SU-DHL-6 (cell line): ENCODE results near the gene UPK1A.

Experiments used
- EZH2phosphoT487 ChIP-seq: fragments of 200-600 bp; sonication (generic), shearing (Covaris generic); conservative IDR thresholded peaks from 2 replicates; pipeline ENCODE4 v1.6.1; 2018; ENCODE audit warnings: mild to moderate bottlenecking, antibody characterized with exemption, low read length, moderate library complexity, mixed read lengths
- TF ChIP-seq, protein P1 (sequence below): fragments of 200-600 bp; sonication (generic); IDR thresholded peaks from one replicate; pipeline ENCODE4 v1.5.1; 2017; ENCODE audit warnings: antibody characterized with exemption, mild to moderate bottlenecking, low read length, moderate library complexity; ENCODE audit not compliant: insufficient read depth, poor library complexity, severe bottlenecking

DNA sequence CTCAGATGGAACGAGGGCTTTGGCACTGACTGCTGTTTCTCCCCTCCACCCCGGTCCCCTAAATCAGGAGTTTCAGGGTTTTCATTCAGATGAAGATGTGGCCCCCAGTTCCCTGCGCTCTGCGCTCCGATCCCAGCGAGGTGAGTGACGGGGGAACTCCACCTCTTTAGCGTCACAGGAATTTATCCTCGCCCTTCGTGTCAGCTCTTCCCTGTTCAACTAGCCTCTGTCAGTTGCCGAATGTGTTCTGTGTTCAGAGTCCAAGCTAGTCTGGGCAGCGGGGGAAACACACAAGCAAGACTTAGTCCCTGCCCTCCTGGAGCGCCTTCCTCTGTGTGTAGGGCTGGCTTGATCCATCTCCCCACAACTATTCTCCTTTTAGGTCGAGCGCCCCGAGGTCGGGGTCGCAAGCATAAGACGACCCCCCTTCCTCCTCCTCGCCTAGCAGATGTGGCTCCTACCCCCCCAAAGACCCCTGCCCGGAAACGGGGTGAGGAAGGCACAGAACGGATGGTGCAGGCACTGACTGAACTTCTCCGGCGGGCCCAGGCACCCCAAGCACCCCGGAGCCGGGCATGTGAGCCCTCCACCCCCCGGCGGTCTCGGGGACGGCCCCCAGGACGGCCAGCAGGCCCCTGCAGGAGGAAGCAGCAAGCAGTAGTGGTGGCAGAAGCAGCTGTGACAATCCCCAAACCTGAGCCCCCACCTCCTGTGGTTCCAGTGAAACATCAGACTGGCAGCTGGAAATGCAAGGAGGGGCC, 53.3 kb downstream of the UPK1A start:
- TF ChIP-seq, protein P1, sequence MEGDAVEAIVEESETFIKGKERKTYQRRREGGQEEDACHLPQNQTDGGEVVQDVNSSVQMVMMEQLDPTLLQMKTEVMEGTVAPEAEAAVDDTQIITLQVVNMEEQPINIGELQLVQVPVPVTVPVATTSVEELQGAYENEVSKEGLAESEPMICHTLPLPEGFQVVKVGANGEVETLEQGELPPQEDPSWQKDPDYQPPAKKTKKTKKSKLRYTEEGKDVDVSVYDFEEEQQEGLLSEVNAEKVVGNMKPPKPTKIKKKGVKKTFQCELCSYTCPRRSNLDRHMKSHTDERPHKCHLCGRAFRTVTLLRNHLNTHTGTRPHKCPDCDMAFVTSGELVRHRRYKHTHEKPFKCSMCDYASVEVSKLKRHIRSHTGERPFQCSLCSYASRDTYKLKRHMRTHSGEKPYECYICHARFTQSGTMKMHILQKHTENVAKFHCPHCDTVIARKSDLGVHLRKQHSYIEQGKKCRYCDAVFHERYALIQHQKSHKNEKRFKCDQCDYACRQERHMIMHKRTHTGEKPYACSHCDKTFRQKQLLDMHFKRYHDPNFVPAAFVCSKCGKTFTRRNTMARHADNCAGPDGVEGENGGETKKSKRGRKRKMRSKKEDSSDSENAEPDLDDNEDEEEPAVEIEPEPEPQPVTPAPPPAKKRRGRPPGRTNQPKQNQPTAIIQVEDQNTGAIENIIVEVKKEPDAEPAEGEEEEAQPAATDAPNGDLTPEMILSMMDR: no peak
- TF ChIP-seq EZH2phosphoT487: no peak
